SU-DHL-6 (cell line): ENCODE data around the gene RCAN2.

ENCODE experiments used
- H2AFZ ChIP-seq: fragments of 200-600 bp; sonication (generic); 2 replicates; pipeline ENCODE4 v1.6.1; 2014; ENCODE audit warnings: low read depth, mild to moderate bottlenecking, moderate library complexity, mixed read lengths, antibody characterized with exemption, low read length; ENCODE audit not compliant: severe bottlenecking
- H3F3A ChIP-seq: fragments of 200-600 bp; shearing (Covaris generic); 2 replicates; pipeline ENCODE4 v1.6.0; 2016; ENCODE audit warnings: antibody characterized with exemption, mild to moderate bottlenecking; ENCODE audit not compliant: insufficient read depth
- H3K27ac ChIP-seq: fragments of 200-600 bp; sonication (generic); 2 replicates; pipeline ENCODE4 v1.5.1; 2016; ENCODE audit warnings: low read depth, mild to moderate bottlenecking, low read length, moderate library complexity, mixed read lengths
- H3K27me3 ChIP-seq: fragments of 200-600 bp; sonication (generic), shearing (Covaris generic); 2 replicates; pipeline ENCODE4 v1.6.0; 2014; ENCODE audit warnings: mild to moderate bottlenecking, low read length
- H3K36me3 ChIP-seq: fragments of 200-600 bp; sonication (generic); 2 replicates; pipeline ENCODE4 v1.6.1; 2014; ENCODE audit warnings: mild to moderate bottlenecking, low read length, mixed read lengths
- H3K4me2 ChIP-seq: fragments of 300-600, 200-600 bp; shearing (Covaris generic), sonication (generic); 2 replicates; pipeline ENCODE4 v1.6.0; 2014; ENCODE audit warnings: low read length, low read depth, mild to moderate bottlenecking; ENCODE audit not compliant: poor library complexity, severe bottlenecking
- H3K4me3 ChIP-seq: fragments of 200-600 bp; sonication (generic); 2 replicates; pipeline ENCODE4 v1.5.1; 2014; ENCODE audit warnings: antibody characterized with exemption, low read length, mild to moderate bottlenecking, mixed read lengths; ENCODE audit not compliant: insufficient read depth, poor library complexity, severe bottlenecking
- H3K79me2 ChIP-seq: fragments of 200-600 bp; sonication (generic); 2 replicates; pipeline ENCODE4 v1.6.1; 2014; ENCODE audit warnings: mild to moderate bottlenecking, low read length, moderate library complexity; ENCODE audit not compliant: insufficient read depth
- H3K9ac ChIP-seq: fragments of 200-600 bp; sonication (generic); 2 replicates; pipeline ENCODE4 v1.7.0; 2014; ENCODE audit warnings: mild to moderate bottlenecking, low read length
- H3K9me2 ChIP-seq: fragments of 200-600 bp; sonication (generic); replicated peaks from 2 replicates; pipeline ENCODE4 v1.6.1; 2014; ENCODE audit warnings: low read length; ENCODE audit not compliant: insufficient read depth
- H3K9me3 ChIP-seq: fragments of 200-600 bp; sonication (generic); 2 replicates; pipeline ENCODE4 v1.6.1; 2014; ENCODE audit warnings: low read length, mixed read lengths; ENCODE audit not compliant: insufficient read depth
- H4K20me1 ChIP-seq: fragments of 200-600 bp; sonication (generic); 2 replicates; pipeline ENCODE4 v1.6.1; 2014; ENCODE audit warnings: low read depth, mild to moderate bottlenecking, antibody characterized with exemption, low read length, moderate library complexity, mixed read lengths
- CTCF ChIP-seq: fragments of 200-600 bp; sonication (generic); IDR thresholded peaks from one replicate; pipeline ENCODE4 v1.5.1; 2017; ENCODE audit warnings: antibody characterized with exemption, mild to moderate bottlenecking, low read length, moderate library complexity; ENCODE audit not compliant: insufficient read depth, poor library complexity, severe bottlenecking
- EZH2phosphoT487 ChIP-seq: fragments of 200-600 bp; sonication (generic), shearing (Covaris generic); conservative IDR thresholded peaks from 2 replicates; pipeline ENCODE4 v1.6.1; 2018; ENCODE audit warnings: mild to moderate bottlenecking, antibody characterized with exemption, low read length, moderate library complexity, mixed read lengths

The RCAN2 gene

DNA sequence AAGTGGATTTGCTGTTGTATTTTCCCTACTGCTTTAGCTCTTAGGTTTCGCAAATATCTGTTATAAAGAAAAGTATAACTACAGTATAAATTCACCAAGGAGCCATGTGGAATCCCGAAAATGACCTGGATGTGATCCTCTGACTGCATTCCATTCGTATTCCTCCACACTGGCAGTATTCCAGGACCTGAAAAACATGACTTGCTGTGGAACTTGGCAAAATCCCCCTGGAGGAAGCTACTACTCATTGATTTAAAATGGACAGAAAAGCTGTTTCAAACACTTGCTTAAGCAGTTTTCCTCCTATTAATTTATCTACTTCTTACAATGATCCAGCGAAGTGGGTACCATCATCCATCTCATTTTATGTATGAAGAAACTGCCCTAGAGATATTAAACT, 307.1 kb downstream of the RCAN2 start:
- Histone ChIP-seq H2AFZ (no peak overlapping the region), H3K9me2 (no peaks in the 10 kb centered on the region), H3K4me2 (no peak overlapping the region), H3K9me3 (no peaks in the 10 kb centered on the region), H3K27me3 (no peaks in the 10 kb centered on the region), H3K27ac (no peak overlapping the region), H3K4me3 (no peak overlapping the region), H3F3A (no peaks in the 10 kb centered on the region), H3K9ac (no peak overlapping the region), H3K79me2 (no peaks in the 10 kb centered on the region), H4K20me1 (no peaks in the 10 kb centered on the region), H3K36me3 (no peaks in the 10 kb centered on the region)
- no peak for TF ChIP-seq CTCF
- no peak for TF ChIP-seq EZH2phosphoT487

DNA sequence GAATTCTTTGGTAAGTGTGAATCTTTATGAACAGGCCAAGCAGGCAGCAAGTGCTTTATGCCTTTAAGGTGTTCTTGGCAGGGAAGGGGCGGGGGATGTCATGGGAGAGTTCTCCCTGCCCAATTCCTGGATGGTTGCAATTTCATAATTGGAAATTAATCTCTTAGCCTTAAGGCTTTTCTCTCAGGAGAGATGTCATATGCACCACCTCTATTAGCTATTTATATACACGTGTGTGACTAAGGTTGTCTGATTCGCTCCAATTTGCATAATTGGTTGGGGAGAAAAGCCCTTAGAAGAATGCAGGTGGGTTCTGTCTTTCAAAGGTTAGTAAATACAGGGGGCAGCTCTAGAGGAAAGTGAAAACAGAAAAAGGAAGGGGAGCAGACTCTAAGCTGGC, 315.3 kb downstream of the RCAN2 start:
- H3K9me2 ChIP-seq: no peaks in the 10 kb centered on the region
- no peaks in the 10 kb centered on the region for H3K27me3 ChIP-seq
- peak overlapping the region; percentile 7 for H3K4me3 ChIP-seq
- no peaks in the 10 kb centered on the region for H3K36me3 ChIP-seq
- peak overlapping the region; percentile 44 for H3K4me2 ChIP-seq
- peaks cover 17% of the 10 kb centered on the region for H3F3A ChIP-seq
- no peak for TF ChIP-seq EZH2phosphoT487
- TF ChIP-seq CTCF: no peak
- H3K79me2 ChIP-seq: no peaks in the 10 kb centered on the region
- H3K9ac ChIP-seq: peak overlapping the region; percentile 9; the same call in 1 of the 2 replicates
- peak overlapping the region; percentile 58 for H3K27ac ChIP-seq
- H2AFZ ChIP-seq: peak overlapping the region; percentile 10
- H3K9me3 ChIP-seq: no peaks in the 10 kb centered on the region
- H4K20me1 ChIP-seq: no peaks in the 10 kb centered on the region

GRCh38 chr6:46175446-46175845, 315.8 kb downstream of the RCAN2 start:
- no peaks in the 10 kb centered on the region for H4K20me1 ChIP-seq
- peaks cover 17% of the 10 kb centered on the region for H3F3A ChIP-seq
- H3K27me3 ChIP-seq: no peaks in the 10 kb centered on the region
- H3K79me2 ChIP-seq: no peaks in the 10 kb centered on the region; the same call in 1 of the 2 replicates
- H3K9me2 ChIP-seq: no peaks in the 10 kb centered on the region
- H3K27ac ChIP-seq: peak overlapping the region; percentile 58
- peak overlapping the region; percentile 44 for H3K4me2 ChIP-seq
- no peaks in the 10 kb centered on the region for H3K9me3 ChIP-seq
- TF ChIP-seq CTCF (no peak), EZH2phosphoT487 (no peak)
- no peak overlapping the region for H2AFZ ChIP-seq
- peak overlapping the region; percentile 9; the same call in 1 of the 2 replicates for H3K9ac ChIP-seq
- H3K4me3 ChIP-seq: peak overlapping the region; percentile 7
- no peaks in the 10 kb centered on the region for H3K36me3 ChIP-seq

GRCh38 chr6:46174904-46175303, 316.3 kb downstream of the RCAN2 start:
- Histone ChIP-seq H3K36me3 (no peaks in the 10 kb centered on the region), H4K20me1 (no peaks in the 10 kb centered on the region), H3K9me3 (no peaks in the 10 kb centered on the region), H3F3A (peaks cover 17% of the 10 kb centered on the region), H3K4me2 (no peak overlapping the region), H3K4me3 (no peak overlapping the region), H3K27ac (no peak overlapping the region), H3K9ac (no peak overlapping the region), H3K9me2 (no peaks in the 10 kb centered on the region), H2AFZ (no peak overlapping the region), H3K79me2 (peaks cover 5% of the 10 kb centered on the region; the same call in 1 of the 2 replicates), H3K27me3 (no peaks in the 10 kb centered on the region)
- TF ChIP-seq CTCF (no peak), EZH2phosphoT487 (no peak)
